GM13976 (cell line): ENCODE results near the gene CIB2.

Experiments used
- DNase-seq: peaks from one replicate; pipeline ENCODE4 v3.0.0; 2012; ENCODE audit warnings: low spot score
- in situ Hi-C: fragments of 300-500 bp; cut with MboI; formaldehyde crosslinking; loops from one replicate; pipeline ENCODE4 v1.12.0; 2022; ENCODE audit warnings: low sequenced_read_pairs, mixed read lengths, inconsistent platforms; ENCODE audit not compliant: unreplicated experiment
- TF ChIP-seq, protein P1 (sequence below): IDR thresholded peaks from 2 replicates; pipeline ENCODE4 v1.5.1; 2012; ENCODE audit warnings: borderline replicate concordance, mild to moderate bottlenecking; ENCODE audit not compliant: insufficient read depth; ENCODE audit errors: extremely low read depth, missing control alignments, control extremely low read depth

Gene CIB2

DNA sequence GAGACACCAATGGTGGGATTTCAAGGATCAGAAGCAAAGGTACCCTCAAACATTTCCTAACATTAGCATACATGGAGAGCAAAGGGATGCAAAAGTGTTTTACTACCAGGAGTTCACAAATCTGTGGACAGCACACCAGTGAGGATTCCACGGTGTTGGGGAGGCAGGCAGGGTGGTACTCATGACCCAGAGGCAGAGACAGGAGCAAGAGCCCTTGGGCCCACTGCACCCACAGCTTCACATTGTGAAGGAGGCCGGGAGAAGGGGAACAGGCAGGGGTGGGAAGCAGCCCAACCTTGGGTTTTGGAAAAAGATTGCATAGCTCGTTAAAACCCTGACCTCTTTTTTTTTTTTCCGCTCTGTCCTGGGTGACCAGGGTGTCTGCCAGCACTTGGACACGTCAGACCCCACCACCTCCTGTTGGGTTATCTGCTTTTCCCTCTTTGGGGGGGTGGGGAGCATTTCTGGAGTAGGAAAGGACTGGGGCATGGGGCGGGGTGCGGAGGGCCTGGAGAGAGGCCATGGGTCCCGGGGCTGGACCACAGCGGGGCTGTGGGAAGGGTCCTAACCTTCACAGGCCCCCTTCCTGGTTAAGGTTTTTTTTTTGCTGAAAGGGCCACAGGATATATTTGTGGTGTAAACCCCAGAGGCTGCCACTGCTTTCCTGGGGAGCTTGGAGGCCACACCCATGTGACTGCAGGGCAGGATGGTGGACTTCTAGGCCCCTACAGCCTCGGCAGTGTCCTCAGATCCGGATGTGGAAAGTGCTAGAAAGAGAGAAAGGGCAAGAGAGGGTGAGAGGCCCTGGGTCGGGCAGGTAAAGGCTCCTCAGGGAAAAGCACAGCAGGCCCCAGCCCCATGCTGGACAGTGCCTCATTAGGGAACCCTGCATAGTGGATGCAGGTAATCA, 26.4 kb downstream of the CIB2 start:
- in situ Hi-C loops = loop anchor here (10.0 kb wide), 2 partner anchors 100 to 150 kb away; no protein-coding TSS in a partner anchor
- DNase-seq = no peak
- TF ChIP-seq, protein P1, sequence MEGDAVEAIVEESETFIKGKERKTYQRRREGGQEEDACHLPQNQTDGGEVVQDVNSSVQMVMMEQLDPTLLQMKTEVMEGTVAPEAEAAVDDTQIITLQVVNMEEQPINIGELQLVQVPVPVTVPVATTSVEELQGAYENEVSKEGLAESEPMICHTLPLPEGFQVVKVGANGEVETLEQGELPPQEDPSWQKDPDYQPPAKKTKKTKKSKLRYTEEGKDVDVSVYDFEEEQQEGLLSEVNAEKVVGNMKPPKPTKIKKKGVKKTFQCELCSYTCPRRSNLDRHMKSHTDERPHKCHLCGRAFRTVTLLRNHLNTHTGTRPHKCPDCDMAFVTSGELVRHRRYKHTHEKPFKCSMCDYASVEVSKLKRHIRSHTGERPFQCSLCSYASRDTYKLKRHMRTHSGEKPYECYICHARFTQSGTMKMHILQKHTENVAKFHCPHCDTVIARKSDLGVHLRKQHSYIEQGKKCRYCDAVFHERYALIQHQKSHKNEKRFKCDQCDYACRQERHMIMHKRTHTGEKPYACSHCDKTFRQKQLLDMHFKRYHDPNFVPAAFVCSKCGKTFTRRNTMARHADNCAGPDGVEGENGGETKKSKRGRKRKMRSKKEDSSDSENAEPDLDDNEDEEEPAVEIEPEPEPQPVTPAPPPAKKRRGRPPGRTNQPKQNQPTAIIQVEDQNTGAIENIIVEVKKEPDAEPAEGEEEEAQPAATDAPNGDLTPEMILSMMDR = no peak

DNA sequence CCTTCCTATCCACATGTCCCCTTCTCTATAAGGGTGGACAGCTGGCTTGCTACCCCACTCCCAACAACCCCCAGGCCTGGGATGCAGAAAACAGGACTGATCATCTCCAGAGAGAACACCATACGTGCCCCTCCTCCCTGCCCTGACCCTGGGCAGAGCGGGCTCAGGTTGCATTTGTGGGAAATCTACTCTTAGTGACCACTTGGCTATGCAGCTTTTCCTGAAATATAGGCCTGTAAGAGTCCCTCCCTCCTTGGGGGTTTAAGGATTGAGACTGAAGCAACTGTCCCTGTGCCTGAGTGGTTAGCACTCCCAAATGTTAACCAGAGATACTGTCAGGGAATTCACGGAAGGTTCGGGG, 27.1 kb downstream of the CIB2 start:
- in situ Hi-C loops = loop anchor here (10.0 kb wide), 2 partner anchors 99 to 149 kb away; no protein-coding TSS in a partner anchor
- DNase-seq = no peak
- TF ChIP-seq, protein P1 = no peak

DNA sequence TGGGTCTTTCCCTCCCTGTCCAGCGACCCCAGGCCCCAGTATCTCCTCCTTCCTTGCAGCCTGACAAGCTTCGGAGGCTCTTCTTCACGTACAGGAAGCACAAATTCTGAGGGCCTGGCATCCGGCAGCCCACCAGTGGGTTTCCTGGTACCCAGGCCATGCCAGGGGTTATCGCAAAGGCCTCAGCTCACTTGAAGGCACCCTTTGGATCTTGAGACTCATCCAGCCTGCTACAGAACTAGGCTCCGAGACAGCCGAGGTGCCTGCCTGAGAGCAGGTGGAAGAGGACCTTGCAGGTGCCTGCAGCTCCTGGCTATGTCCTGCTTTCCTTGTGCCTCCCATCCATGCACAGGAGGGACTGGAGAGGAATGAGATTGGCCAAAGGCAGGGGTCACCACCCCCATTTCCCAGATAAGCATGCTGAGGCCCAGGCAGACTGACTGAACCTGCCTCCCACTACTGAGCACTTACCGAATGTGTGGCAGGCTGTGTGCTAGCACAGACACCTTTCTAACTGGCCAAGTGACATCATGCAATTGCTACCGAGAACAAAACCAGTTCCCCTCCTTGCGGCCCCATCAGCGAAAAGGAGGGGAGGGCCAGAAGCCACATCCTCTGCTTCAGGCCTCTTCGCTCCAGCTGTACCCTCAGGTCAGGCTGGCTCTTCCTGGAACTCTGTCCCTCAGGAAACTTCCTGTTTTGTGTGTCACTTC, 27.7 kb downstream of the CIB2 start:
- DNase-seq = peak; percentile 91
- TF ChIP-seq, protein P1 = no peak
- in situ Hi-C loops = loop anchor here (10.0 kb wide), 2 partner anchors 99 to 149 kb away; no protein-coding TSS in a partner anchor

DNA sequence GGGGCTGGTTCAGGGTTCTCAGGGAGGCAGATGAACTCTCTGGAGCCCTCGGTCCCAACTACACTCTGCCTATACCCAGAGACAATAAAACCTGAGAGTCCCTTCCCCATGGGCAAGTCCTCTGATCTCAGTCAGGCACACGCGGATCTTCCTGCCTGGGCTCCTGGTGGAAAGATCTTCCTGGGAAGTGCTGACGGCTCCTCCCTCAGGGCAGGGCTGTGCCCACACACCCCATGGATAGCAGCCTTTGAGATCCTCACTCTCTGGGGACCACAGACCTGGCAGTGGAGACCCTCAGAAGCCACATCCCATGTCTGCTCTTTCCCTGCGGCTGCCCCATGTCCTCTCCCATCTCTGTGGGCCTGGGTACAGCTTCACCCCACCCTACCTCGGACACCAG, 28.5 kb downstream of the CIB2 start:
- TF ChIP-seq, protein P1 = no peak
- in situ Hi-C loops = loop anchor here (10.0 kb wide), 2 partner anchors 98 to 148 kb away; no protein-coding TSS in a partner anchor
- no peak for DNase-seq

DNA sequence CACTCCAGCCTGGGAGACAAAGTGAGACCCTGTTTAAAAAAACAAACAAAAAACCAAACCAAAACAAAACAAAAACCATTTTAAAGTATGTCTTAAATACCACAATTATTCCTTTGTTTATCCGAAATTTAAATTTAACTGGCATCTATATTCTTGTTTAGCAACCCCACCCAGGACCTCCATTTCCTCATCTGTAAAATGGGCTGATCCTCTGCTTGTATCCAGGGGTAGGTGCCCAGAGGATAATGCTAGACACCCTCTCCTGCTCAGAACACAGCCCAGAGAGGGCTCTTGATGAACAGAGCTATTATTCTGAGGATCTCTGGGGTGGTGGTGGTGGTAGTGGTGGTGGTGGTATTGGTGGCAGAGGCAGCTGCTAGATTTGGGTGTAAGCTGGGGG, 29.0 kb downstream of the CIB2 start:
- in situ Hi-C loops = loop anchor here (10.0 kb wide), 2 partner anchors 97 to 147 kb away; no protein-coding TSS in a partner anchor
- TF ChIP-seq, protein P1 = no peak
- DNase-seq = no peak

DNA sequence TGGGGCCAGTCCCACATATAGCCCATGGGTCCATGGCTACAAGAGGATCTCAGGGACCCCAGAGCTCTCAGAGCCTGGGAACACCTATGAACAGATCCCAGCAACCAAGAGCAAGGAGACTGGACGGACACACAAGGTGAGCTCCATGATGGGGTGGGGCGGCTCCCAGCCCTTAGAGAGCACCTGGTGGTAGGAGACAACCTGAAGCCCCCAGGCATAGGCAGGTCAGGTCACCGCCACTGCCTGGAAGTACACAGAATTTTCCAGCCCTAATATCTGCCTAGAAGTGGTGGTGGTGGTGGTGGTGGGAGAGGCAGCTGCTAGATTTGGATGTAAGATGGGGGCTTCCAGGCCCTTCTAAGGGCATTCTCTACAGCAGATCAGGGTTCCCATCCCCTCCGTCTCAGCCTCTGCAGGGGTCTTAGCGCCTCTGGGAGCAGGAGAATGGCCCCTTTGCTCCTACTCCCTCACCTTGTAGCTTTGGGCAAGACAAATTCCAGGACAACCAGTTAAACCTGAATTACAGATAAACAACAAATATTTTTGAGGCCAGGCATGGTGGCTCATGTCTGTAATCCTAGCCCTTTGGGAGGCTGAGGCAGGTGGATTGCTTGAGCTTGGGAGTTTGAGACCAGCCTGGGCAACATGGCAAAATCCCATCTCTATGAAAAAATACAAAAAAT, 29.7 kb downstream of the CIB2 start:
- in situ Hi-C loops = loop anchor here (10.0 kb wide), 2 partner anchors 97 to 147 kb away; no protein-coding TSS in a partner anchor
- TF ChIP-seq, protein P1 = no peak
- DNase-seq = no peak
